HepG2 (cell line): Measurements from ENCODE around the gene RASGRF1. TPM values are rescaled to one million over a fixed set of nuclear protein-coding genes. Genes with fewer than 3 reads are reported as not detected.

Experiments used
- ATF7-NPFF ChIP-seq: sonication (generic); formaldehyde crosslinking; IDR thresholded peaks from 2 replicates; pipeline ENCODE4 v1.8.1; 2023; ENCODE audit warnings: mild to moderate bottlenecking, low read depth, missing genetic modification reagents, moderate library complexity
- FOXM1 ChIP-seq: sonication (generic); formaldehyde crosslinking; IDR thresholded peaks from 2 replicates; pipeline ENCODE4 v1.5.0; 2020; ENCODE audit warnings: missing genetic modification reagents
- HNRNPLL ChIP-seq: fragments of 200-400 bp; formaldehyde crosslinking; IDR thresholded peaks from 2 replicates; pipeline ENCODE4 v1.6.1; 2017; ENCODE audit warnings: mild to moderate bottlenecking, low read depth, low read length; ENCODE audit not compliant: poor library complexity, severe bottlenecking
- KDM3A ChIP-seq: IDR thresholded peaks from 2 replicates; pipeline ENCODE4 v1.6.1; 2018; ENCODE audit warnings: low read depth, missing compliant biosample characterization
- KLF11 ChIP-seq: IDR thresholded peaks from 2 replicates; pipeline ENCODE4 v1.6.1; 2016; ENCODE audit warnings: missing compliant biosample characterization
- NBN ChIP-seq: fragments of 450-650 bp; conservative IDR thresholded peaks from 2 replicates; pipeline ENCODE4 v1.6.1; 2017
- ZFP36L1 ChIP-seq: sonication (generic); formaldehyde crosslinking; IDR thresholded peaks from 2 replicates; pipeline ENCODE4 v1.8.0; 2022; ENCODE audit warnings: mild to moderate bottlenecking, missing genetic modification reagents, moderate library complexity
- ZGPAT ChIP-seq: IDR thresholded peaks from 2 replicates; pipeline ENCODE4 v1.6.1; 2016; ENCODE audit warnings: mild to moderate bottlenecking
- ZNF251 ChIP-seq: sonication (generic); formaldehyde crosslinking; IDR thresholded peaks from 2 replicates; pipeline ENCODE4 v1.9.0; 2021; ENCODE audit warnings: mild to moderate bottlenecking, missing genetic modification reagents
- ZNF326 ChIP-seq: sonication (generic); formaldehyde crosslinking; IDR thresholded peaks from 2 replicates; pipeline ENCODE4 v1.4.0; 2020; ENCODE audit warnings: missing genetic modification reagents, borderline replicate concordance
- ZNF501 ChIP-seq: sonication (generic); formaldehyde crosslinking; IDR thresholded peaks from 2 replicates; pipeline ENCODE4 v1.5.1; 2020; ENCODE audit warnings: mild to moderate bottlenecking, moderate library complexity, missing genetic modification reagents
- ZNF629 ChIP-seq: sonication (generic); formaldehyde crosslinking; conservative IDR thresholded peaks from 2 replicates; pipeline ENCODE4 v1.5.0; 2020; ENCODE audit warnings: missing genetic modification reagents
- polyA plus RNA-seq, 8 experiments: library from polyadenylated mRNA; depleted of rRNA in 3 of 8; stranded (reverse) in 7 of 8; unstranded in 1 of 8; fragments of >200 nt; fragmentation: Illumina TruSeq in 4 of 8; extraction: Trizol in 4 of 8; gene quantifications; 2 replicates each; pipeline versions ENCODE4 v1.2.1 to v1.2.3, GENCODE V29; 2011 to 2016; ENCODE audit warnings: low read depth in 4 of 8, missing spikeins in 1 of 8, mixed read lengths in 1 of 8; ENCODE audit not compliant: insufficient read depth in 1 of 8
- total RNA-seq, 5 experiments: library from RNA; depleted of rRNA; stranded (reverse); fragments of >200 nt; fragmentation: Illumina TruSeq; extraction: Trizol; gene quantifications; 2 replicates each; pipeline ENCODE4 v1.2.3, GENCODE V29; 2016; ENCODE audit warnings: low read depth in 1 of 5
- TF ChIP-seq, protein P1 (sequence below): sonication (generic); formaldehyde crosslinking; IDR thresholded peaks from 2 replicates; pipeline ENCODE4 v1.4.0; 2020; ENCODE audit warnings: mild to moderate bottlenecking, missing genetic modification reagents
- TF ChIP-seq, protein P2 (sequence below): sonication (generic); formaldehyde crosslinking; IDR thresholded peaks from 2 replicates; pipeline ENCODE4 v1.5.1; 2020; ENCODE audit warnings: mild to moderate bottlenecking, moderate library complexity, missing genetic modification reagents
- TF ChIP-seq, protein P3 (sequence below): sonication (generic); formaldehyde crosslinking; IDR thresholded peaks from 2 replicates; pipeline ENCODE4 v1.5.0; 2020; ENCODE audit warnings: missing genetic modification reagents
- TF ChIP-seq, protein P4 (sequence below): sonication (generic); formaldehyde crosslinking; IDR thresholded peaks from 2 replicates; pipeline ENCODE4 v1.8.0; 2022; ENCODE audit warnings: mild to moderate bottlenecking, missing genetic modification reagents
- TF ChIP-seq, protein P5 (sequence below): IDR thresholded peaks from 2 replicates; pipeline ENCODE4 v1.6.1; 2018; ENCODE audit warnings: missing genetic modification reagents, mild to moderate bottlenecking, missing compliant biosample characterization

The RASGRF1 gene
- total and polyA plus RNA-seq, 2 of the 13 experiments (the other 11 are each of a cell fraction or from before 2014, with no cell fraction given) = 0.55 to 3.0 TPM

DNA sequence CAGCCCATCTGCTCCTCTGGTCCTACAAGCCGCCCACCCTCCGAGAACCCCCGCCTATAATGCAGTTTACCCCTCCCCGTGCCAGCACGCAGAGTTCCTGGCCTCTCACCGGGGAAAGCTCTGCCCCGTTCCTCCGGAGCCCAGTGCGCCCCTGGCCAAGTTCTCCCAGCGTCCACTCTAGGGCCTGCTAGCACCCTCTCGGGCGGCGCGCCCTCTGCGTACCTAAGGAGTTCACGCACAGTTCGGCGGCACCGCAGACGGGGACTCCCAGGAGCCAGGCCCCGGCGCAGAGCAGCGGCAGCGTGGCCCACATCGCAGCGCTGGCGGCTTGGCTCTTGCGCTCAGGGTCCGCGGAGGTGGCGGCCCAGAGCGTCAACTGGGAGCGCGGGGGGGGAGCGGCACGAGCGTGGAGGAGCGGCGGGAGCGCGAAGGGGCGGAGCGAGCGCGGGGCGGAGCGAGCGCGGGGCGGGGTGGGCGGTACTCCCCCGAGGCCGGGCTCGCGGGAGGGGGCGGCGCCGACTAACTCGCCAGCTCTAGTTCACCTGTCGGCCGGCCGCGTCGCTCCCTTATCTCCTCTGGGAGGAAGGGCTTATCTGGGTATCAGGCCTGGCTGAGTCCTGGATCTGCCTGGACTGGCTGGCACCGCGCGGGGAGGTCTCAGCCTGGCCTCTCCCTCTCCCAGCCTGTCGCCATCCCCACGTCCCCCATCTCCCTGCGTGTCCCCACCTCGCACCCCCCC, 145.7 kb downstream of the RASGRF1 start, which contains the start of gene CTSH (continued):
- TF ChIP-seq, protein P1, sequence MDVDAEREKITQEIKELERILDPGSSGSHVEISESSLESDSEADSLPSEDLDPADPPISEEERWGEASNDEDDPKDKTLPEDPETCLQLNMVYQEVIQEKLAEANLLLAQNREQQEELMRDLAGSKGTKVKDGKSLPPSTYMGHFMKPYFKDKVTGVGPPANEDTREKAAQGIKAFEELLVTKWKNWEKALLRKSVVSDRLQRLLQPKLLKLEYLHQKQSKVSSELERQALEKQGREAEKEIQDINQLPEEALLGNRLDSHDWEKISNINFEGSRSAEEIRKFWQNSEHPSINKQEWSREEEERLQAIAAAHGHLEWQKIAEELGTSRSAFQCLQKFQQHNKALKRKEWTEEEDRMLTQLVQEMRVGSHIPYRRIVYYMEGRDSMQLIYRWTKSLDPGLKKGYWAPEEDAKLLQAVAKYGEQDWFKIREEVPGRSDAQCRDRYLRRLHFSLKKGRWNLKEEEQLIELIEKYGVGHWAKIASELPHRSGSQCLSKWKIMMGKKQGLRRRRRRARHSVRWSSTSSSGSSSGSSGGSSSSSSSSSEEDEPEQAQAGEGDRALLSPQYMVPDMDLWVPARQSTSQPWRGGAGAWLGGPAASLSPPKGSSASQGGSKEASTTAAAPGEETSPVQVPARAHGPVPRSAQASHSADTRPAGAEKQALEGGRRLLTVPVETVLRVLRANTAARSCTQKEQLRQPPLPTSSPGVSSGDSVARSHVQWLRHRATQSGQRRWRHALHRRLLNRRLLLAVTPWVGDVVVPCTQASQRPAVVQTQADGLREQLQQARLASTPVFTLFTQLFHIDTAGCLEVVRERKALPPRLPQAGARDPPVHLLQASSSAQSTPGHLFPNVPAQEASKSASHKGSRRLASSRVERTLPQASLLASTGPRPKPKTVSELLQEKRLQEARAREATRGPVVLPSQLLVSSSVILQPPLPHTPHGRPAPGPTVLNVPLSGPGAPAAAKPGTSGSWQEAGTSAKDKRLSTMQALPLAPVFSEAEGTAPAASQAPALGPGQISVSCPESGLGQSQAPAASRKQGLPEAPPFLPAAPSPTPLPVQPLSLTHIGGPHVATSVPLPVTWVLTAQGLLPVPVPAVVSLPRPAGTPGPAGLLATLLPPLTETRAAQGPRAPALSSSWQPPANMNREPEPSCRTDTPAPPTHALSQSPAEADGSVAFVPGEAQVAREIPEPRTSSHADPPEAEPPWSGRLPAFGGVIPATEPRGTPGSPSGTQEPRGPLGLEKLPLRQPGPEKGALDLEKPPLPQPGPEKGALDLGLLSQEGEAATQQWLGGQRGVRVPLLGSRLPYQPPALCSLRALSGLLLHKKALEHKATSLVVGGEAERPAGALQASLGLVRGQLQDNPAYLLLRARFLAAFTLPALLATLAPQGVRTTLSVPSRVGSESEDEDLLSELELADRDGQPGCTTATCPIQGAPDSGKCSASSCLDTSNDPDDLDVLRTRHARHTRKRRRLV = no peak
- no peak for TF ChIP-seq KLF11 (CRISPR knock-in tag)
- no peak for TF ChIP-seq ZNF629
- no peak for TF ChIP-seq NBN
- TF ChIP-seq, protein P2, sequence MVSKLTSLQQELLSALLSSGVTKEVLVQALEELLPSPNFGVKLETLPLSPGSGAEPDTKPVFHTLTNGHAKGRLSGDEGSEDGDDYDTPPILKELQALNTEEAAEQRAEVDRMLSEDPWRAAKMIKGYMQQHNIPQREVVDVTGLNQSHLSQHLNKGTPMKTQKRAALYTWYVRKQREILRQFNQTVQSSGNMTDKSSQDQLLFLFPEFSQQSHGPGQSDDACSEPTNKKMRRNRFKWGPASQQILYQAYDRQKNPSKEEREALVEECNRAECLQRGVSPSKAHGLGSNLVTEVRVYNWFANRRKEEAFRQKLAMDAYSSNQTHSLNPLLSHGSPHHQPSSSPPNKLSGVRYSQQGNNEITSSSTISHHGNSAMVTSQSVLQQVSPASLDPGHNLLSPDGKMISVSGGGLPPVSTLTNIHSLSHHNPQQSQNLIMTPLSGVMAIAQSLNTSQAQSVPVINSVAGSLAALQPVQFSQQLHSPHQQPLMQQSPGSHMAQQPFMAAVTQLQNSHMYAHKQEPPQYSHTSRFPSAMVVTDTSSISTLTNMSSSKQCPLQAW (CRISPR knock-in tag) = peak; percentile 75
- no peak for TF ChIP-seq ZNF326 (CRISPR knock-in tag)
- TF ChIP-seq, protein P3, sequence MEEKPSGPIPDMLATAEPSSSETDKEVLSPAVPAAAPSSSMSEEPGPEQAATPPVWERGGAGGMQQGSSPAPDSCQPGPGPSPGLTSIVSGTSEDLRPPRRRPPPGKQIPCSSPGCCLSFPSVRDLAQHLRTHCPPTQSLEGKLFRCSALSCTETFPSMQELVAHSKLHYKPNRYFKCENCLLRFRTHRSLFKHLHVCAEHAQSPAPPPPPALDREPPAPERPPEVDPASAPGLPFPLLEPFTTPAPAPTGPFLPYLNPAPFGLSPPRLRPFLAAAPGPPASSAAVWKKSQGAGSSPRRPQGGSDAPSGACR = 0 out of 2 replicates have a peak, but pooled peaks have one; percentile 23
- no peak for TF ChIP-seq ZNF251 (CRISPR knock-in tag)
- peak; percentile 95 for TF ChIP-seq ZNF501 (CRISPR knock-in tag)
- peak; percentile 68; the same call in 1 of the 2 replicates for TF ChIP-seq ZFP36L1
- TF ChIP-seq, protein P4, sequence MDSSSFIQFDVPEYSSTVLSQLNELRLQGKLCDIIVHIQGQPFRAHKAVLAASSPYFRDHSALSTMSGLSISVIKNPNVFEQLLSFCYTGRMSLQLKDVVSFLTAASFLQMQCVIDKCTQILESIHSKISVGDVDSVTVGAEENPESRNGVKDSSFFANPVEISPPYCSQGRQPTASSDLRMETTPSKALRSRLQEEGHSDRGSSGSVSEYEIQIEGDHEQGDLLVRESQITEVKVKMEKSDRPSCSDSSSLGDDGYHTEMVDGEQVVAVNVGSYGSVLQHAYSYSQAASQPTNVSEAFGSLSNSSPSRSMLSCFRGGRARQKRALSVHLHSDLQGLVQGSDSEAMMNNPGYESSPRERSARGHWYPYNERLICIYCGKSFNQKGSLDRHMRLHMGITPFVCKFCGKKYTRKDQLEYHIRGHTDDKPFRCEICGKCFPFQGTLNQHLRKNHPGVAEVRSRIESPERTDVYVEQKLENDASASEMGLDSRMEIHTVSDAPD (CRISPR knock-in tag) = peak; percentile 77
- TF ChIP-seq HNRNPLL = peak; percentile 97
- no peak for TF ChIP-seq FOXM1 (CRISPR knock-in tag)
- peak; percentile 86 for TF ChIP-seq ATF7-NPFF (CRISPR knock-in tag)
- TF ChIP-seq ZGPAT = peak; percentile 59; the same call in 1 of the 2 replicates
- TF ChIP-seq, protein P5, sequence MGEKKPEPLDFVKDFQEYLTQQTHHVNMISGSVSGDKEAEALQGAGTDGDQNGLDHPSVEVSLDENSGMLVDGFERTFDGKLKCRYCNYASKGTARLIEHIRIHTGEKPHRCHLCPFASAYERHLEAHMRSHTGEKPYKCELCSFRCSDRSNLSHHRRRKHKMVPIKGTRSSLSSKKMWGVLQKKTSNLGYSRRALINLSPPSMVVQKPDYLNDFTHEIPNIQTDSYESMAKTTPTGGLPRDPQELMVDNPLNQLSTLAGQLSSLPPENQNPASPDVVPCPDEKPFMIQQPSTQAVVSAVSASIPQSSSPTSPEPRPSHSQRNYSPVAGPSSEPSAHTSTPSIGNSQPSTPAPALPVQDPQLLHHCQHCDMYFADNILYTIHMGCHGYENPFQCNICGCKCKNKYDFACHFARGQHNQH (CRISPR knock-in tag) = no peak; the same call in 1 of the 2 replicates
- peak; percentile 64; the same call in 1 of the 2 replicates for TF ChIP-seq KDM3A (CRISPR knock-in tag)
